HG02588 (cell line): ENCODE measurements around the gene ABHD18.
A peak's percentile ranks its signal among the peaks of the same experiment; 100 is the strongest.
"Not testable (repeated sequence)": the region's sequence is repeated elsewhere in the genome, so short reads cannot be mapped to it uniquely, and the experiment has no call there.

Experiments used
- ATAC-seq: cut with Tn5 transposase; IDR thresholded peaks from one replicate; pipeline ENCODE4 v1.9.1; 2021; ENCODE audit warnings: mild to moderate bottlenecking, moderate library complexity; ENCODE audit not compliant: unreplicated experiment

The ABHD18 gene

DNA sequence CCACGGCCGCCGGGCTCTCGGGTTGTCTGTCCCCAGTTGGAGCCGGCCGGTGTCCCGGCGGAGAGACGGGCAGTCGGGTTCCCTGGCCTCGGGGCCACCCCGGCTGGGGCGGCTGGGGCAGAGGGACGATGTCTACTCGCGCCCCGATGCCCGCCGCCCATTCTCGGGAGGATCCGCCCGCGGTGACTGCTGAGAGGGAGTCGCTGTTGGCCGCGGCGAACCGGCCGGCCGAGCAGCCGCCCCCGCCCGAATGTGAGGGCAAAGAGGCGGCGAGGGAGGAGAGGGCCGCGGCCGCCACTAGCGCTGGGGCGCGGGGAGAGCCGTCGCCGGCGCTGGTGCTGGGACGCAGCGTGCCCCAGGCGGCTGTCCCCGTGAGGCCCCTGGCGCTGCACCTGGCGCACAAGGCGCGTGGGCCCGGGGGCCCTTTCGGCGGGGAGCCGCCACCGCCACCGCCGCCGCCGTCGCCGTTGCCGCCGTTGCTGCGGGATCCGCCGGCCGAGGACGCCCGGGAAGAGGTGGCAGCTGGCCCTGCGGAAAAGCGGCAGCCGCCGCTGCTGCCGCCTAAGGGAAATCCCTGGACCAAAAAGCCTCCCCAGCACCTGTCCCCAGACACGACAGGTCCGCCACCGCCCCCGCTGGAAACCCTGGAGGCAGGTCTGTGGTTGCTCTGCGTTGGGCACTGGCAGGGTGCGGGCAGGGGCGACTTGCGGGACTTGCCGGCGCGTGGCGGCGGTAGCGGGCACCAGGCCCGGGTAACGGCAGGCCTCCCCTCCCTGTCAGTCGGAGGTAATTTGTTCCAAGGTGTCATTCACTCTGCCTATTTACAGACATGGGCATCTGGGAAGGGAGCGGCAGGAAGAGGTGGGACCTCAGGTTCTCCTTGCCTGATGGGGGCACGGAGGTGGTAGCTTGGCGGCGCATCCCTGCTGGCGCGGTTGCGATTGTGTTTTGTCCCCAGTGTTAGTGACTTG lies 96.6 kb downstream of the ABHD18 start:
- peak; percentile 38 for ATAC-seq

DNA sequence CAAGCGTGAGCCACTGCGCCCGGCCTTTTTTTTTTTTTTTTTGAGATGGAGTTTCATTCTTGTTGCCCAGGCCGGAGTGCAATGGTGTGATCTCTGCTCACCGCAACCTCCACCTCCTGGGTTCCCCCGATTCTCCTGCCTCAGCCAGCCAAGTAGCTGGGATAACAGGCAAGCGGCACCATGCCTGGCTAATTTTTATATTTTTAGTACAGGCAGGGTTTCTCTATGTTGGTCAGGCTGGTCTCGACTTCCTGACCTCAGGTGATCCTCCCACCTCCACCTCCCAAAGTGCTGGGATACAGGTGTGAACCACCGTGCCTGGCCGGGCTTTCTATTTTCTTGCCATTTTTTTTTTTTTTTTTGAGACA lies 101.2 kb downstream of the ABHD18 start:
- ATAC-seq, result not testable (repeated sequence)

- ATAC-seq, result no peak
These were observed 103.7 kb downstream of the ABHD18 start for GRCh38 chr4:128068918-128069317.

DNA sequence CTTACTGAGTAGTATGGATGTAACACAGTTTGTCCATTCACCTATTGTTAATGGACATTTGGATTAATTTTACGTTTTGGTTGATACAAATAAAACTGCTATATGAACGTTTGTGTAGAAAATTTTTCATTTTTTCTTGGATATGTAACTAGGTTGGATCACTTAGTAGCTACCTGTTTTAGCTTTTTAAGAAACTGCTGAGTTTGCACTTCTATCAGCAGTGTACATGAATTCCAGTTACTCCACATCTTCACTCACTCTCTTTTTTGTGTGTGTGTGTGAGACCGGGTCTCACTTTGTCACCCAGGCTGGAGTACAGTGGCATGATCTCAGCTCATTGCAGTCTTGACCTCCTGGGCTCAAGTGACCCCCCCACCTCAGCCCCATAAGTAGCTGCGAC lies 111.3 kb downstream of the ABHD18 start:
- no peak for ATAC-seq
